CD4-positive, alpha-beta T cell treated with Interferon alpha-2 for 1 hour (primary cell): Measurements from ENCODE around the gene WASHC4.
"Not testable (repeated sequence)": the region's sequence is repeated elsewhere in the genome, so short reads cannot be mapped to it uniquely, and the experiment has no call there.

Source experiments
- DNase-seq, 2 donors: peaks; one replicate each; pipeline ENCODE4 v3.0.0-alpha.2; 2020 to 2022

The WASHC4 gene

DNA sequence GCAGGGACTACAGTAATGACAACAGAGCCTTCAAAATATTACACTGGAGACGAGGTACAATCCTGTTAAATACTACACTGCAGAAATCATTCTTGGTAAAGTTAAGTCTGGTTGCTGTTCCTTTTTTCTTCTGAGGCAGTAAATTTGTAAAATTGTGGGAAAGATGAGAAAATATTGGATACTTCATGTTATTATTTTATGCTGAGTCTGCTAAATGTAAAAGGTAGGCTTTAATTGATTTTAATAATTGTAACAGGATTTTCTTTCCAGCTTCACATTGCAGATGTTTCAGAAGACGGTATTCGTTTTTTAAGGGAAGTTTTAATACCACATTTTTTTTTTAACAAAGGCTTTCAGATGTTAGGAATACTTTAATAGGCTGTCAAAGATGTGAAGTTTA is 62.6 kb downstream of the WASHC4 start:
- no peak for DNase-seq

DNA sequence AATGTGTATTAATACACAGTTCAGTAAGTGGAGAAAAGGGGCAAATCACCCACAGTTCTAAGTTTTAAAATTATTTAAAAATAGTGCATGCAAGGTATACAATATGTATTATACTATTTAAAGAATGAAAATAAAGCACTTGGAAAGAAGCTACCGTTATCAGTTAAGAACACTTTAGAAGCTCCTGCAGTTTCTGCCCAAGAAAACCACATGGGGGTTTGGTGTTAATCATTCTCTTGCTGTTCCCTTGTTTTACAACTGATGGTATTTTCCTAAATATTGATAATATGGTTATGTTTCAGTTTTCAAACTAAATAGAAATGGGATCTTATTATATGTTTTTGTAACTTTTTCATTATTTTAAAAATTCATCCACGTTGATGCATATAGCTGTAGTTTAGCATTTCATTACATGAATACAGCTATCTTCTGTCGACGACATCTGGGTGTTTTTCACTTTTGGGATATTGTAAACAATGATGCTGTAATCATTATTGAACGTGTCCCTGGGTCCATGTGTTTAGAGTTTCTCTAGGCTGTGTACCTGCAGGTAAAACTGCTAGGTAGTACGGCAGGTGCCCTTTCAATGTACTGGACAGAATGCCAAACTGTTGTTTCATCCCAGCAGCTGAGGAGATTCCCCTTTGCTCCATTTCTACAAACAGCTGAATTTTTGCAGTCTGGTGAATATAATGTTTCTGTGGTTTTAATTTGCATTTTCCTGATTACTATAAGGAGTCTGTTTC is 64.3 kb downstream of the WASHC4 start:
- no peak for DNase-seq

DNA sequence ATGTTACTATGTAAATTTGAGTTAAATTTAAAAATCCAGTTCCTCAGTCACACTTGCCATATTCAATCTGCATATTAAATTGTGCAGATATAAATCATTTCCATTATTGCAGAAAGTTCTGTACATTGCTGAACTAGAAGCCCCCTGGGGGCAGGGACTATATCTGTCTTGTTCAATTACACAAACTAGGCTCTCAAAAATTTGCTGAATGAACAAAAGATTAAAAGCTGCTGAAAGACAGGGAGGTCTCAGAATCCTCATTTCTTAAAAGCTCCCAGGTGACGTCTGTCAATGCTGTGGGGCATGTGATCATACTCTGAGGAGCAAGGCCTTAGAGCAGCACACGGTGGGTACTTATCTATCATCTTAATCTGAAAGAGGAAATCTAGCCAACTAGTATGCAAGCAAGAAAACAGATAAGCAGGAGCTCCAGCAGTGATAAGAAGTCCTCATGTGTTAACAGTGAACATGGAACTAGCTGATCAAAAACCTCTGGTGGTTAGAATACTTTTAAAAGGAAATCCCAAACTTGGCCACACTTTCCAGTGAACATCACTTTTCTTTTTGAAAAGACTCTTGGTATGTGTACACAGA is 68.0 kb downstream of the WASHC4 start:
- no peak for DNase-seq

DNA sequence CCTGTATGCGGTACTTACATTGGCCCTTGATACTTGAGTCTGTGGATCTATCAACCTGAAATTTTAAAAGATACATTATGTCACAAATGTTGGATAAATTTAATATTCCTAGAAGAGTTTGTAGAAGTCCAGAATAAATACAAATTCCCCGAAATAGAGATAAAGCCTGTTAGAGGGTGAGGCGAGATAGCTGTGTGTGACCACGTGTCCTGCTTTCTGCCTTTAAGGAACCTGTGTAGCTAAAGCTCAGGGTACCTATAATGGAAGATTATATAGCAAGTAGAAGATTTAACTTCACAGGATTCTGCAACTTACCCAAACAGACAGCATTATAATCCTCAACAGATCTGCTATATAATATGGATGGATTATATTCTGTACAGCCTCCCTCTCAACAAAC is 69.7 kb downstream of the WASHC4 start:
- no peak for DNase-seq

DNA sequence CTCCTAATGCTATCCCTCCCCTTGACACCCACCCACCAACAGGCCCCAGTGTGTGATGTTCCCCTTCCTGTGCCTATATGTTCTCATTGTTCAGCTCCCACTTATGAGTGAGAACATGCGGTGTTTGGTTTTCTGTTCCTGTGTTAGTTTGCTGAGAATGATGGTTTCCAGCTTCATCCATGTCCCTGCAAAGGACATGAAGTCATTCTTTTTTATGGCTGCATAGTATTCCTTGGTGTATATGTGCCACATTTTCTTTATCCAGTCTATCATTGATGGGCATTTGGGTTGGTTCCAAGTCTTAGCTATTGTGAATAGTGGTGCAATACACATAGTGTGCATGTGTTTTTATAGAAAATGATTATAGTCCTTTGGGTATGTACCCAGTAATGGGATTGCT is 71.6 kb downstream of the WASHC4 start:
- not testable (repeated sequence) for DNase-seq

DNA sequence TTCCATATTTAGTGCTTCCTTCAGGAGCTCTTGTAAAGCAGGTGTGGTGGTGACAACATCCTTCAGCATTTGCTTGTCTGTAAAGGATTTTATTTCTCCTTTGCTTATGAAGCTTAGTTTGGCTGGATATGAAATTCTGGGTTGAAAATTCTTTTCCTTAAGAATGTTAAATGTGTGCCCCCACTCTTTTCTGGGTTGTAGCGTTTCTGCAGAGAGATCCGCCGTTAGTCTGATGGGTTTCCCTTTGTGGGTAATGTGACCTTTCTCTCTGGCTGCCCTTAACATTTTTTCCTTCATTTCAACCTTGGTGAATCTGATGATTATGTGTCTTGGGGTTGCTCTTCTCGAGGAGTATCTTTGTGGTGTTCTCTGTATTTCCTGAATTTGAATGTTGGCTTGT is 75.9 kb downstream of the WASHC4 start:
- DNase-seq, result not testable (repeated sequence)

DNA sequence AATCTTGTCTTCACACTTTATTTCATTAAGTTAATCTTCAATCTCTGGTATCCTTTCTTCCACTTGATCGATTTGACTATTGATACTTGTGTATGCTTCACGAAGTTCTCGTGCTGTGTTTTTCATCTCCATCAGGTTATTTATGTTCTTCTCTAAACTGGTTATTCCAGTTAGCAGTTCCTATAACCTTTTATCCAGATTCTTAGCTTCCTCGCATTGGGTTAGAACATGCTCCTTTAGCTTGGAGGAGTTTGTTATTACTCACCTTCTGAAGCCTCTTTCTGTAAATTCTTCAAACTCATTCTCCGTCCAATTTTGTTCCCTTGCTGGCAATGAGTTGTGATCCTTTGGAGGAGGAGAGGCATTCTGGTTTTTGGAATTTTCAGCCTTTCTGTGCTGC is 76.4 kb downstream of the WASHC4 start:
- not testable (repeated sequence) for DNase-seq

DNA sequence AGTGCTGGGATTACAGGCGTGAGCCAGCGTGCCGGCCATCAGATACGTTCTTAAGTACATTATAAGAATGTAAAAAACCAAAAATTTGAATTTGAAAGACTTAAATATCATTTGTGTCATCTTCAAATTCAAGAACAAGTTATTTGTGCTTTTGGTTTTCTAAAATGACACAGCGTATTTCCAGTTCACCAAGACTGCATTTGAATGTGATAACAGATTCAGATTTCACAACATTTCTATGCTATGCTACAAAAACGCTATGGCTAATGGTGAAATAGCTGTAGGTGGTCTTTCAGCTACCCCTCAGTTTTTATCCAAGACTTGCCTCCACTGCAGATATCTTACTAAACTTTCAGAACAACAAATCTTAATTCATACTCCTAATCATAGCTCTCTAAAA is 81.8 kb downstream of the WASHC4 start:
- no peak for DNase-seq

DNA sequence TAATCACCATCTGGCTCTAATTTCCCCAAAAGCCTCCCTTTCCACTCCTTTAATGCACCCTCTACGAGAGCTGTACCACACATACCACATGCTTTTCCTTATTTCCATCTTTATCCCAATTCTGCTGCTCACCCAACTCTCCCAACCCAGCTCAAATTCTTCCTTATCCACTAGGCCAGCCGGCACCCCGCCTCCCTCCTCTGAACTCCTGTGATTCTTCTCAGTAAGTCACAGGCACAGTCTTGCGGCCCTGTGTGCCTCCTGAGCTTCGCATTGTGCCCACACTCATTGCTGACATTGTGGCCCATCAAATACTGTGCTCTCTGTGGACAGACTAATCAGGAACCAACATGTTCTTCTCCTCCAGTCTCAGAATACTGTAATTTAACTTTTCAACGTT is 83.0 kb downstream of the WASHC4 start:
- no peak for DNase-seq

DNA sequence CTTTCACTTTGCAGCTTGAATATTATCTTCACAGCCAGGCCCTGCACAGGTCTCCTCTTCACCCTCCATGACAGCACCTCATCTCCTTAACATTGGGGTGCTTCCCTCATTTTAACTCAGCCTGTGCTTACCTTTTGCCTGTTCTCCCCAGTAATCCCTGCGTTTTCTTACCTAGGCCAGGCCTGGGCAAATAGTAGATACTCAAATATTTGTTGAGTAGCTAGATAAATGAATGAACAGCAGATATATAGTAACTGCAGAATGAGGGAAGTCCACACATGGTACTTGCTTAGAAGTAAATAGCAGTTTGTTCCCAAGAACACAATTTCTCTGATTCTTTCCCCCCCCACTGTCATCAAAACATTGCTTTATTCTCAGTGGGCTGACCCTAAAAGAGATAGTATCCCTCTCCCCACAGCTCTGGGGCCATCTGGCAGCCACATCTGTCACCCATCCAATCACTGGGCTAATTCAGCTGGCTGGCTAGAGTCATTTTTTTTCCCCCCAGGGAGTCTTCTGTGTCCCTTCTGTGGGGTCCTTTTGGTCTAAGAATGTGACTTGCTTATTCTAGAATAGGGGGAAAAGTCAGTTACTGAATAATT is 85.2 kb downstream of the WASHC4 start:
- no peak for DNase-seq

DNA sequence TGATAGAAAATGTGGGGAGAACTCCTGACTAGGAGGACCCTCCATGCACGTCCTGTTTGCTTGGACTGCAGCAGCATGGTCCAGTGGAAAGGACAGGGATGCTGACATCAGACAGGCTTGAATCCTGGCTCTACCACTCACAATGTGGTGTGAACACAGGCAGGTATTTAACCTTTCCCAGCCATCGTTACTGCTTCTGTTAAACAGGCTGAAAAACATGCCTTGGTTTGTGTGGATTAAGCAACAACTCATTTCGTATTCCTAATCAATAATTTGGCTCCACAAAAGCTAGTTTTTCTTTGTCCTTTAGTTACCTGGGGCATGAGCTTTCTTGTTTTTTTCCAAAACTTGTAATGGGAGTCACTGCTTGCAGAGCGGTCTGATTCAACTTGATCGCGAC is 87.4 kb downstream of the WASHC4 start:
- DNase-seq, result no peak

DNA sequence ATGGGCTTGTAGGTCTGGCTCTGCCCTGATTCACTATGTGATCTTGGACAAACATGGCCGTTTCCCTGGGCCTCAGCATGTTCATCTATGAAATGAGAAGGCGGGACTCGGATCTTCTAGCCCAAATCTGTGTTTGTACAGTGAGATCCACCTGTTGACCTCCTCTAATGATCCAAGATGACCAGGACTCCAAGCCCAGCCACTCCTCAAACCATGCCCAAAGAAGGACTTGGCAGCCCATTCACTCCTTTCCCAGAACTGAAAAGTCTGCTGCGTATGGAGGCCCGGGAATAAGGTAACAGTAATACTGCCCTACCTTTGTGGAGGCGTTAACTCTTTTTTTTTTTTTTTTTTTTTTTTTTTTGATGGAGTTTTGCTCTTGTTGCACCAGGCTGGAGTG is 88.6 kb downstream of the WASHC4 start:
- no peak for DNase-seq

DNA sequence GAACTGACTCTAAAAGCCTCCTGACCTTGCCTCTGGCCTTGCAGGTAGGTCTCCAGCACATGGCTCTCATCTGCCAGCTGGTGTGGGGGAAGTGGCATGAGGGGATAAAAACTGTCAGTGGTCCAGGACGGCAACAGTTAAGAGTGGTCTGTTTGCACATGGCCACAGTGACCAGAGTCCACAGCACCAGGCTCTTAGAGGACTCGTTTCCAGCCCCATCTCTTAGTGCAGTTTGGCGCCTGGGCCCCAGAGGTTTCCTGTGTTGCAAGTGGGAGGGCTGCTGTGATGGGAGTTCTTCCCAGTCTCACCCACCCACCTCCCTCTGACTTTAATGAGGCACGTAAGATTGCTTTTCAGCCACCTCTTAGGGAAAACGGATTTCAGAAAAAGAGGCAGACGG is 91.4 kb downstream of the WASHC4 start:
- no peak for DNase-seq

DNA sequence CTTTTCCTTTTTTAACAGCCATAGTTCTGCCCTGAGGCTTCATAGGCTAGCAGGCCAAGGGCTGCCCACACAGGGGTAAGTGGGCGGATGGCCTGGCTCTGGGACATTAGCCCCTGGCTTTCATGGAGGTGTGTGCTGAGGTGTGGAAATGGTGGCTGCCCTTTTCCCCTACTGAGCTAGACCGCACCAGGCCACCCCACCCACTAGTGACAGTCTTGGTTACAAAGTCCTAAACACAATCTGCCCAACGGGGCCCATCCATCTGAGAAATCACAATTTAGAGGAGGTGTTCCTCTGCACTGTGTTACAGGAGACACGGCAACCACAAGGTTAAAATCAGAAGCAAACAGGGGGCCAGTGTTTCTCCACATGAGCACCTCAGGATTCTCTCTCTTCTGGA is 92.9 kb downstream of the WASHC4 start:
- DNase-seq, result no peak

DNA sequence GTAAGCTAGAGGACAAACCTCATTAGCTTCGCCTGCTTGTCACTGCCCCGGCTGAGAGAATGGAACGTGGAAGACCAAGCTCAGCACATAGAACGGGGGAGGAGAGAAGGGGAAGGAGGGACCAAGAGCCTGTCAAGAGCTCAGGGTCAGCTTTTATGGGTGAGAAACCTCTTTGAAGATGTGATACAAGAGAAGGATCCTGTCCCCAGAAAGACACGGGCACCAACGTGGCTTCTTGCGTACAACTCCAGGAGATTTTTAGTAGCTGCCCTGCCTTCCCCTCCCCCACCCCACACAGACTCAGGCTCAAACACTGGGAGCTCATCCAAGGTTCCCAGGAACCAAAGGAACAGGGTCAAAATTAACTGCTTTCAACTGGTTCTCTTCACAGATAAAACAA is 93.8 kb downstream of the WASHC4 start:
- no peak for DNase-seq

DNA sequence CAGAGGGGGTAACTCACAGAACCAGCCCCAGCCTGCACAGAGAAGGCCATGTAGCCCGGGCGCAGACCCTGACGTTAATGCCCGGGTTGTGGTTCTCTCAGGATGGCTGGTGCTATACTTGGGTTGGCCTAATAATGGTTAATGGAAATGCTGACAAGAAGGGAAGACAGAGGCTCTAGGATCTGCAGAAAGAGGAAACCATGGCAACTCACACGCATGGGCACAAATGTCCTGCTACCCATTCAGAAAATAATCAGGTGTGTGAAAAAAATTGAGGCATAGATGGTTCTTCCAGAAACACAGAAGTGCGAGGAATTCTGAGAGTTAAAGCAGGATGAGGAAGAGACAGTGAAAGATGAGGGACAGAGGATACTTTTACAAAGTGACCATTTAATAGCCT is 94.7 kb downstream of the WASHC4 start:
- DNase-seq, result no peak

DNA sequence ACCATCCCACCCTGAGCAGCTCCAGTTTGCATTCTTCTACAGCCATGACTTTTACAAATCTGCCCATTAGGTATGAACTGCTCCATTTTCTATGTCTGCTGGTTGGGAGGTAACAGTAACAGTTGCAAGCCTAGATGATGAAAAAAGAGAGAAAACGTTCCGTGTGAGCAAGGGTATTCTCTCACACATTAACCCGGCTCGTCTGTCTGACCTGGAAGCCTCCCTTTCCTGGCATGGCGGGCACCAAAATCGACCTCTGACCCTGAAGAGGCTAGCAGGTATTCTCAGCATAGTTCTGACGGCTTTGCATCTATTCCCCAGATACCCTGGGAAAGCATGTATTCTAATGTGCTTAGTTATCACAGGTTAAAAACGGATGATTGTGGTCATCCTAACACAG is 96.6 kb downstream of the WASHC4 start:
- DNase-seq, result no peak

DNA sequence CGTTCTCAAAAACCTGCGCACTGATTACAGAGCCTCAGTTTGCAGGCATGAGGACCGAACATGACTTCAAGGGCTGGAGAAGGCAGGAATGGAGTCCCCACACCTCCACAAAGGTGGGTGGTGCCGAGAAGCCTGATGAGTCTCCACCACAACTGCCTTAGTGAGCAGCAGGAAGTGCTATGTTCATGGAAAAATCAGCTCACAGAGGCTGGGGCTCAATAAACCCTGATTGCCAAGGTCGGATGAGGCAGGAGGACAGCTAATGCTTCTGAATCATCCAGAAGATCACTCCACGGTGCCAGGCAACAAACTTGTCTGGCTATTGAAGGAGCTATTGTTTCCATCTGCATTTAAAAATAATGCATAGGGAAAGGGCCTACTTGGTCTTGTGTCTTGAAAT is 97.4 kb downstream of the WASHC4 start:
- DNase-seq, result no peak

DNA sequence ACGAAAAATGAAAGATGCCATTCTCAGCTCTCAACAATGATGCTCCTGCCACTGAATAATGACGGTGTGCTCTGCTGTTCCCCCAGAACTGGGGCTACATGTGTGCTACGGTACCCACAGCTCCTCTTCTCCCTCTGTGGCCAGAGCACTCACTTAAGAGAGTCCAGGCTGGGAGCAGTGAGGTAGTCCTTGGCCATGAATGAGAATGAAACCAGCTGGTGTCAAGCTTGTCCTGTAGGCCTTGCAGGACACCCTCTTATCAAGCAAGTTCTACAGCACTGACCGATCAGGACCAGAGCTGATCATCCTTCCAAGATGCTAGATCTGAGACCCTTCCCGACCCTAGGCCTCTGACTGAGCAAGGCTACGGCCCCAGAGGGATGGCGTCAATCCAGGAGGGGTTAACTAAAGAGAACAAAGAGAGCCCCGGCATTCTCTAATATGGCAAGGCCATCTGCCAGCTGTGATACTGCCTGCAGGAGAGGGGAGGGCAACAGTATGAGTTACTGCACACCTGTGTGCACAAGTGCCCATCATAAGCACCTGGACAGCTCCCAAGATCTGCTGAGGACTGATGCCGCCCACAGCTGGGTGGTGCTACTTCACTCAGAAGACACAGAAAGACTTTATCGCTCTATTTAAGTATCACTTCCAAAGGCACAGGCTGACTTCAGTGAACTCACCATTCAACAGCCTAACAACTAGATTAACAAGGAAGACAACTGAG is 98.0 kb downstream of the WASHC4 start:
- no peak for DNase-seq

DNA sequence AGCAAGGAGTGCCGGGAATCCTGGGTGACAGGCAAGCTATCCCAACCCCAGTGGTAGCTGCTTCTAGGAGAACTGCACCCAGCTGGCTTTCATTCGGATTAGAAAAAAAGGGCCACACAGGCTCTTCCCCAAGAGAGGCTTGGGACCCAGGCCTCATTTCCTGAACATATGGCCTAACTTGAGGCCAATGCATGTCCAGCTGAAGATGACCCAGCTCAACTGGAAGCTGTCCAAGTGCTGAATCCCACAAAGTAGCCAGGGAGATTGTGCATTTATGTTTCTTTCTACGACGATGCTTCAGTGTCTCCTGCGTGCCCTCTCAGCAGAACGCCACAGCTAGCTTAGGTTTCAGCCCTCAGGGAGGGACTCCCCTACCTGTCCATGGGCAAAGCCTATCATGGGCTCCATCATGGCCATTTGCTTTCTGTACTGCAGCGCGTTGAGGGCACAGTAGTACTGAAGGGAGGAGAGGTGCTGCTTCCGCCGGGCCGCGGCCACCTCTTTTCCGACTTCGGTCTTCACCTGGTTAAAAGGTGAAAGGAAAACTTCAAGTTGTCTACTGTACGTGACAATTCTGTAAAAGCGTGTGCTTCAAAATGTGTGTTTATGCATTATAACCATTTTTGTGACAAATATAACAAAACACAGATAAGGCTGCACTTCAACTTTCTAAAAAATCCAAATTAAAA is 99.3 kb downstream of the WASHC4 start:
- no peak for DNase-seq

DNA sequence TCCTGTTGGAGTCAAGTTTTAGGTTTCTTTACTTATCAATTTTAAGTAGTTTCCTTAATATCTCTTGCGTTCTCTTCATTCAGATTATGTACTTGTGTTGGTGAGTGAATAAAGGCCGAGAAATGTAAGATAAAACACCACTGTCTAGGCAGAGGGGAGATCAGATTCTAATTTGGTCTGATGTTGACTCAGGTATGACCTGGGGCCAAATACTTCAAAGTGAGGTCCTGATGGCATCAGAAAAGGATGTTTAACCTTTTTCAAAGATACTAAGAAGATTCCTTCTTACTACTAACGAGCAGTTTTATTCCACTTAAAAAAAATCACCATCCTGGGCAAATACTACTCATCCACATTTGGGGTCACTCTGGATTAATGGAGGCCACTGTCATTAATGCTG is 101.6 kb downstream of the WASHC4 start:
- no peak for DNase-seq

DNA sequence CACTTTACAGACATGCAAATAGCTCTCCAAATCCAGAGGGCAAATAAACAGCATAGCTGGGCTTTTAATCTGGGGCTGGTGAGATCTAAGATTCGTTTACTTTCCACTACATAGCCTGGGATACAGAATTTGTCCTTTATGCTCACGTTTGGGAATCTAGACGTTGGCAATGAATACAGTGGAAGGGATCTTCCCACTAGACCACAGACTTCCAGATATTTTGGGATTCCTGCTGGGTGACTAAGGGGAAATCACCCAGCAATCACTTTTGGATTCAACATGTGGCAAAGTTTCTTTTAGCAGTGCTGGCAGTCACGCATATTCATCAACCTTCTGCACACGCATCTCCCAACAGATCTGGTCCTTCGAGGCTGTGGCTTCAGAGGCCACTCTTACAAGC is 104.9 kb downstream of the WASHC4 start:
- no peak for DNase-seq

DNA sequence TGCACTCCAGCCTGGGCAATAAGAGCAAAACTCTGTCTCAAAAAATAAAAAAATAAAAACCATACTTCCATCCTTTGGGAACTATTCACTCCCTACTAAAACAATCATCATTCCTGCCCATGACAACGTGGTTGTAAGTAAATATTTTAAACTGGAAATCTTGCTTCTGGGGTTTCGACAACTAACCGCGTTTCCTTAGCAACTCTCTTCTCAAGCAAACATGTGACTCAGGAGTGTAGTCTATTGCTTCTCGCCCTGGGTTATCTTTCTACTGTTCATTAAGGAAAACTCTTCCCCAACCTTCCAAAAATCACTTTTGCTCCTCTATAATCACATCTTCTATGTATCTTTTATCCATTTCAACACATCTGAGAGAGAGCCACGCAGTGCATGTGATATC is 106.6 kb downstream of the WASHC4 start:
- DNase-seq, result no peak
